A549 (cell line): ENCODE data around the gene TUBGCP2. TPM values are rescaled to one million over a fixed set of nuclear protein-coding genes. Genes with fewer than 3 reads are reported as not detected.

Experiments
- ATAC-seq, 2 experiments: fragments of 200-7000 bp in 1 of 2; fragments of >200 bp in 1 of 2; cut with Nextera tagmentation in 1 of 2; cut with Tn5 transposase in 1 of 2; 3 replicates each; pipeline versions ENCODE4 v1.8.0 to v1.9.1; 2018 to 2020; ENCODE audit warnings: mild to moderate bottlenecking in 1 of 2, moderate library complexity in 1 of 2
- CTCF ChIA-PET: fragments of 300-600 bp; sonication (Branson Sonifier 250); formaldehyde crosslinking; extraction: SDS; loops from one replicate; lab custom pipeline; 2021; ENCODE audit warnings: antibody characterized with exemption, inconsistent platforms; lab: Yijun Ruan, JAX
- POLR2A ChIA-PET: fragments of 350-600 bp; formaldehyde crosslinking; extraction: SDS; loops from one replicate; lab custom pipeline; 2021; ENCODE audit warnings: antibody characterized with exemption, inconsistent platforms; lab: Yijun Ruan, JAX
- DNase-seq, 2 experiments: peaks; one replicate each; pipeline versions ENCODE4 v3.0.0 to v3.0.0-alpha.2; 2011 to 2016; ENCODE audit warnings: low read depth in 1 of 2, low spot score in 1 of 2
- FAIRE-seq: peaks from 2 replicates; lab custom pipeline; 2011; peaks lifted over from hg19 to GRCh38; lab: Jason Lieb, UNC
- H3K27ac ChIP-seq, 2 experiments: fragments of >200 bp; sonication (Bioruptor Twin); formaldehyde crosslinking; 3 replicates each; pipeline ENCODE4 v1.5.1; 2016 to 2017
- H3K4me1 ChIP-seq: fragments of >200 bp; sonication (Bioruptor Twin); formaldehyde crosslinking; 3 replicates; pipeline ENCODE4 v1.6.1; 2016
- H3K4me2 ChIP-seq: fragments of >200 bp; sonication (Bioruptor Twin); formaldehyde crosslinking; 3 replicates; pipeline ENCODE4 v1.6.1; 2016
- H3K4me3 ChIP-seq: fragments of >200 bp; sonication (Bioruptor Twin); formaldehyde crosslinking; 3 replicates; pipeline ENCODE4 v1.5.1; 2016
- H3K9me3 ChIP-seq: fragments of >200 bp; sonication (Bioruptor Twin); formaldehyde crosslinking; 3 replicates; pipeline ENCODE4 v1.6.1; 2016
- CBX2 ChIP-seq: fragments of 200-600 bp; sonication (generic); IDR thresholded peaks from 2 replicates; pipeline ENCODE4 v1.6.1; 2016; ENCODE audit warnings: low read depth, mild to moderate bottlenecking, borderline replicate concordance
- CBX8 ChIP-seq: fragments of 200-600 bp; sonication (generic); IDR thresholded peaks from 2 replicates; pipeline ENCODE4 v1.6.1; 2016
- CHD4 ChIP-seq: fragments of 200-600 bp; sonication (generic); IDR thresholded peaks from 2 replicates; pipeline ENCODE4 v1.6.1; 2016; ENCODE audit warnings: antibody characterized with exemption, mild to moderate bottlenecking, borderline replicate concordance
- FOSB ChIP-seq: fragments of 250-450 bp; sonication (Bioruptor Pico); IDR thresholded peaks from 2 replicates; pipeline ENCODE4 v1.5.0; 2020; ENCODE audit warnings: mild to moderate bottlenecking, moderate library complexity
- JUNB ChIP-seq: fragments of >200 bp; sonication (Bioruptor Twin); formaldehyde crosslinking; IDR thresholded peaks from 2 replicates; pipeline ENCODE4 v1.6.1; 2016
- KDM1A ChIP-seq: fragments of 200-600 bp; sonication (generic); IDR thresholded peaks from 2 replicates; pipeline ENCODE4 v1.6.1; 2016; ENCODE audit warnings: low read depth, mild to moderate bottlenecking
- KDM5A ChIP-seq: fragments of 200-600 bp; sonication (generic); IDR thresholded peaks from 2 replicates; pipeline ENCODE4 v1.6.1; 2016; ENCODE audit warnings: antibody characterized with exemption, mild to moderate bottlenecking
- PHF8 ChIP-seq: fragments of 200-600 bp; sonication (generic); IDR thresholded peaks from 2 replicates; pipeline ENCODE4 v1.6.1; 2016; ENCODE audit warnings: low read depth, mild to moderate bottlenecking, antibody characterized with exemption, moderate library complexity, borderline replicate concordance
- RFX5 ChIP-seq: fragments of 450-650 bp; IDR thresholded peaks from 2 replicates; pipeline ENCODE4 v1.7.1; 2014; ENCODE audit warnings: antibody characterized with exemption, mild to moderate bottlenecking, moderate library complexity
- SMC3 ChIP-seq: fragments of >200 bp; sonication (Bioruptor Twin); formaldehyde crosslinking; IDR thresholded peaks from 3 replicates; pipeline ENCODE4 v1.6.1; 2018; ENCODE audit warnings: inconsistent platforms
- SREBF2 ChIP-seq: fragments of 450-650 bp; IDR thresholded peaks from 2 replicates; pipeline ENCODE4 v1.6.1; 2014; ENCODE audit warnings: mild to moderate bottlenecking, moderate library complexity
- ZC3H11A ChIP-seq: fragments of 450-650 bp; IDR thresholded peaks from 2 replicates; pipeline ENCODE4 v1.6.1; 2014; ENCODE audit warnings: antibody characterized with exemption, mild to moderate bottlenecking
- ZFP36 ChIP-seq: fragments of 450-650 bp; IDR thresholded peaks from 2 replicates; pipeline ENCODE4 v1.6.1; 2014; ENCODE audit warnings: borderline replicate concordance; ENCODE audit not compliant: partially characterized antibody
- ZSCAN20 ChIP-seq: fragments of 250-450 bp; sonication (Bioruptor Pico); IDR thresholded peaks from 2 replicates; pipeline ENCODE4 v1.8.0; 2022; ENCODE audit warnings: mild to moderate bottlenecking, moderate library complexity
- WGBS: methylation state at CpG from one replicate; pipeline ENCODE4 v1.1.6; 2017; ENCODE audit errors: missing lambda C conversion rate; 5-methylcytosine and 5-hydroxymethylcytosine counted together
- polyA plus RNA-seq, 4 experiments: library from polyadenylated mRNA; depleted of rRNA in 3 of 4; stranded (reverse); fragments of >200 nt; fragmentation: RNase III in 1 of 4; extraction: RNeasy Plus Mini Kit Qiagen cat#74134 plus additional on column Dnase treatment in 1 of 4; gene quantifications; 2 replicates in 3 of 4; 3 replicates in 1 of 4; pipeline ENCODE4 v1.2.3, GENCODE V29; 2011 to 2017
- TF ChIP-seq, protein P1 (sequence below): IDR thresholded peaks from 2 replicates; pipeline ENCODE4 v1.6.1; 2012; ENCODE audit warnings: low read depth, borderline replicate concordance
- TF ChIP-seq, protein P2 (sequence below): fragments of 150-350 bp; IDR thresholded peaks from 2 replicates; pipeline ENCODE4 v1.6.1; 2014; ENCODE audit warnings: low read depth, mild to moderate bottlenecking, low read length
- TF ChIP-seq, protein P3 (sequence below): fragments of 250-450 bp; sonication (Bioruptor Pico); IDR thresholded peaks from 2 replicates; pipeline ENCODE4 v1.5.0; 2020; ENCODE audit warnings: low read depth, mild to moderate bottlenecking, moderate library complexity
- TF ChIP-seq, protein P4 (sequence below): IDR thresholded peaks from 2 replicates; pipeline ENCODE4 v1.6.1; 2012

The TUBGCP2 gene
- polyA plus RNA-seq, 2 of the 4 experiments (the other 2 are of a cell fraction), result 33.6 to 44.5 TPM

DNA sequence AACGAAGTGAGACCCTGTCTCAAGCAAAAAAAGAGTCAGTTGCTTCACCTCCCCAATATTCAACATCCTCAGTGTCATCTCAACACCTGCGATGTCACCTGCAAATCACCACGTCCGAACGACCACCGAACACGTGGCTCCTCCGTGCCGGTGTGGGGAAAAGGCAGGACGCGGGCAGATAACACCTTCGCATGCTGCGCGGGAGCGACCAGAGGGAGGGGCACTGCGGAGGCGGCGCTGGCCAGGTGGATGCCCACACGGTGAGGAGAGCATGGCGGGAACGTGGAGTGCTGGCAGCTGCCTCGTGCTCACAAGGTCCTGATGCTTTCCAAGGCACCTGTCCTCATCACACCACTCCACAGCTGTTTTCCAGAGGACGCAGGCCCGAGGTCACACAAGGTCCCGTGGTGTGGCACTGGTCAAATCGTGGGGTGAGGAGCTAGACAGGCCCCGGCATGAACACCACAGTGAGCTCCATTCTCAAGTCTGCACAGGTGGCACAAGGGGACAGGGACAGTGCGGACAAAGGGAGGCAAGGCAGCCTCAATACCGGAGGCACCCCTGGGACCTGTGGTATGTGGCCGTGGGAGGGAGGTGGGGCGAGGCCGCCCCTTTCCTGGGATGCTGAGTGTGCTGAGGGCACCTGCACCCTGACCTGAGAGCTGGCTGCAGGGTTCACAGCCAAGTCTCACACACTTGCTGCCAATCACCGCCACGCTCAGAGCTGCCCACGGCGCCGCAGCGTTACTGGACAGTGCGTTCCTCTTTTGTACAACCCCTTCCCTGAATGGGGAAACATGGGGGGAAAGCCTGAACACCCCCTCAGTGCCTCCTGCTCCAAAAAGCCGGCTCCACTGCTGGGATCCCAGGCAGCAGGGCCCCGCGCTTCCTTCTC is 13.0 kb downstream of the TUBGCP2 start:
- DNase-seq, result no peak
- no peak overlapping the region for H3K27ac ChIP-seq
- FAIRE-seq, result no peak
- no peaks in the 10 kb centered on the region for H3K9me3 ChIP-seq
- peaks cover 9% of the 10 kb centered on the region; the same call in 2 of the 3 replicates for H3K4me1 ChIP-seq
- H3K4me3 ChIP-seq, result no peak overlapping the region
- no peak for TF ChIP-seq KDM1A
- TF ChIP-seq, protein P1, sequence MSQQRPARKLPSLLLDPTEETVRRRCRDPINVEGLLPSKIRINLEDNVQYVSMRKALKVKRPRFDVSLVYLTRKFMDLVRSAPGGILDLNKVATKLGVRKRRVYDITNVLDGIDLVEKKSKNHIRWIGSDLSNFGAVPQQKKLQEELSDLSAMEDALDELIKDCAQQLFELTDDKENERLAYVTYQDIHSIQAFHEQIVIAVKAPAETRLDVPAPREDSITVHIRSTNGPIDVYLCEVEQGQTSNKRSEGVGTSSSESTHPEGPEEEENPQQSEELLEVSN, result no peak
- TF ChIP-seq FOSB (CRISPR knock-in tag), result no peak
- TF ChIP-seq SREBF2, result no peak
- TF ChIP-seq CBX8, result no peak
- no peak for TF ChIP-seq SMC3
- TF ChIP-seq, all 56 proteins: peak for 0
- WGBS, result 94% methylated on average over 42 of the region's 42 CpGs
- ChIA-PET POLR2A (no interaction called here), CTCF (interaction anchor here (1.2 to 4.3 kb wide), 5 partner anchors 8 to 34 kb away, joined by 3 to 18 read pairs (median 5); no protein-coding TSS in a partner anchor)
- ATAC-seq, result no peak
- H3K4me2 ChIP-seq, result no peak overlapping the region

DNA sequence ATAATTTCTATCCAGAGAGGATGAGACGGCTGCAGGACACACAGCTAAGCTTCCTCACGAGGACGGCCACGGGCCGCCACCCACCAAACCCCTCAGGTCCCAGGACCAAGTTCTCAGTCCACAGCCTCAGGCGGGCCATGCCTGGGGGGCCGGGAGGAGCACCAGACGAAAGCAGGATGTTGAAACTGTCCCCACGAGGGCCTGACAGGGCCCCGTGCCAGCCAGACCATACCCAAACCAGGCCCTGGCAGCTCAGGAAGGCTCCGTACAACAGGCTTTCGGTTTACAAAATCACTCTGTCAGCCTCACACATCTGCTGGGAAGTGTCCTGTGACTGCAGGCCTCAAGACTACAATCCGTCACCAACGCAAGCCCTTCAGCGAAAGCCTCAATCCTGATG is 14.5 kb downstream of the TUBGCP2 start:
- DNase-seq (no peak), FAIRE-seq (no peak)

DNA sequence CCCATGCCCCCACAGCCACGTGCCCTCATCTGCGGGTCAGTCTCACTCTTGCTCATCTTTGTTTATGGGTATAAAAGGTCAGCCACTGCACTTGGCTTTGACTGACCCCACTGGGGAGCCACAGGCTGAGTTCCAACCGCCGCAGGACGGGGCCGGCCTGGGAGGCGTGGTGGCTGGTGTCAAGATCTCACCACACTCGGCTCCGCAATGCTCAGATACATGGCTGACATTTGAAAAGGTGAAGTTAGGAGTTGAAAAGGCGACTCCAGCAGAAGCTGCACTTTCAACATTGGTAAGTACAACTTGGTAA is 14.9 kb downstream of the TUBGCP2 start:
- CTCF ChIA-PET, result interaction anchor here (1.6 to 4.3 kb wide), 3 partner anchors 10 to 13 kb away, joined by 3 to 18 read pairs (median 15); no protein-coding TSS in a partner anchor
- ATAC-seq, result no peak
- 86% methylated on average over 10 of the region's 10 CpGs for WGBS

More for the DNA sequence above, 14.5 kb downstream of the TUBGCP2 start:
- no peak for ATAC-seq
- Histone ChIP-seq H3K4me3 (no peak overlapping the region), H3K4me2 (no peak overlapping the region), H3K4me1 (peaks cover 9% of the 10 kb centered on the region; the same call in 2 of the 3 replicates), H3K9me3 (no peaks in the 10 kb centered on the region), H3K27ac (no peak overlapping the region)
- ChIA-PET CTCF (interaction anchor here (1.6 to 4.3 kb wide), 4 partner anchors 9 to 13 kb away, joined by 3 to 18 read pairs (median 14); no protein-coding TSS in a partner anchor), POLR2A (interaction anchor here (0.7 kb wide), 1 partner anchor 38 kb away, joined by 4 read pairs; no protein-coding TSS in a partner anchor)
- WGBS, result 90% methylated on average over 15 of the region's 15 CpGs
- TF ChIP-seq PHF8, result no peak
- TF ChIP-seq, protein P2, sequence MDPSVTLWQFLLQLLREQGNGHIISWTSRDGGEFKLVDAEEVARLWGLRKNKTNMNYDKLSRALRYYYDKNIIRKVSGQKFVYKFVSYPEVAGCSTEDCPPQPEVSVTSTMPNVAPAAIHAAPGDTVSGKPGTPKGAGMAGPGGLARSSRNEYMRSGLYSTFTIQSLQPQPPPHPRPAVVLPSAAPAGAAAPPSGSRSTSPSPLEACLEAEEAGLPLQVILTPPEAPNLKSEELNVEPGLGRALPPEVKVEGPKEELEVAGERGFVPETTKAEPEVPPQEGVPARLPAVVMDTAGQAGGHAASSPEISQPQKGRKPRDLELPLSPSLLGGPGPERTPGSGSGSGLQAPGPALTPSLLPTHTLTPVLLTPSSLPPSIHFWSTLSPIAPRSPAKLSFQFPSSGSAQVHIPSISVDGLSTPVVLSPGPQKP, result no peak
- no peak for TF ChIP-seq CBX2
- TF ChIP-seq KDM1A, result no peak
- no peak for TF ChIP-seq ZC3H11A
- TF ChIP-seq JUNB, result no peak
- no peak for TF ChIP-seq CHD4
- TF ChIP-seq KDM5A, result no peak
- TF ChIP-seq ZFP36, result no peak
- no peak for TF ChIP-seq ZSCAN20 (CRISPR knock-in tag)
- no peak for TF ChIP-seq RFX5
- TF ChIP-seq, protein P3, sequence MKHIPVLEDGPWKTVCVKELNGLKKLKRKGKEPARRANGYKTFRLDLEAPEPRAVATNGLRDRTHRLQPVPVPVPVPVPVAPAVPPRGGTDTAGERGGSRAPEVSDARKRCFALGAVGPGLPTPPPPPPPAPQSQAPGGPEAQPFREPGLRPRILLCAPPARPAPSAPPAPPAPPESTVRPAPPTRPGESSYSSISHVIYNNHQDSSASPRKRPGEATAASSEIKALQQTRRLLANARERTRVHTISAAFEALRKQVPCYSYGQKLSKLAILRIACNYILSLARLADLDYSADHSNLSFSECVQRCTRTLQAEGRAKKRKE (CRISPR knock-in tag), result no peak
- TF ChIP-seq, protein P4, sequence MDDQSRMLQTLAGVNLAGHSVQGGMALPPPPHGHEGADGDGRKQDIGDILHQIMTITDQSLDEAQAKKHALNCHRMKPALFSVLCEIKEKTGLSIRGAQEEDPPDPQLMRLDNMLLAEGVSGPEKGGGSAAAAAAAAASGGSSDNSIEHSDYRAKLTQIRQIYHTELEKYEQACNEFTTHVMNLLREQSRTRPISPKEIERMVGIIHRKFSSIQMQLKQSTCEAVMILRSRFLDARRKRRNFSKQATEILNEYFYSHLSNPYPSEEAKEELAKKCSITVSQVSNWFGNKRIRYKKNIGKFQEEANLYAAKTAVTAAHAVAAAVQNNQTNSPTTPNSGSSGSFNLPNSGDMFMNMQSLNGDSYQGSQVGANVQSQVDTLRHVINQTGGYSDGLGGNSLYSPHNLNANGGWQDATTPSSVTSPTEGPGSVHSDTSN, result no peak

More for the DNA sequence above, 14.9 kb downstream of the TUBGCP2 start:
- POLR2A ChIA-PET, result no interaction called here
- DNase-seq (no peak), FAIRE-seq (no peak)
- TF ChIP-seq ZC3H11A, result no peak
- Histone ChIP-seq H3K4me1 (peaks cover 9% of the 10 kb centered on the region; the same call in 2 of the 3 replicates), H3K27ac (no peak overlapping the region), H3K9me3 (no peaks in the 10 kb centered on the region), H3K4me2 (no peak overlapping the region), H3K4me3 (no peak overlapping the region)
